Effector memory CD8-positive, alpha-beta T cell (primary cell): ENCODE data around the gene BLOC1S1.

Experiments
- ATAC-seq: fragments of 150-1000 bp; cut with Tn5 transposase; replicated peaks from 2 replicates; pipeline ENCODE4 v1.10.0; 2021; ENCODE audit warnings: mild to moderate bottlenecking, moderate library complexity
- DNase-seq, 3 experiments: peaks; one replicate each; pipeline ENCODE4 v3.0.0; 2021
- H3K27ac Mint-ChIP-seq, 2 donors: one replicate each; pipeline ENCODE4 v1.8.0; 2022; ENCODE audit warnings: mild to moderate bottlenecking in 2 of 2, mixed read lengths in 2 of 2, moderate library complexity in 2 of 2
- H3K27me3 Mint-ChIP-seq, 2 donors: one replicate each; pipeline ENCODE4 v1.8.0; 2022; ENCODE audit warnings: mixed read lengths in 2 of 2
- H3K36me3 Mint-ChIP-seq: one replicate; pipeline ENCODE4 v1.8.0; 2022; ENCODE audit warnings: mild to moderate bottlenecking, moderate library complexity, mixed read lengths; ENCODE audit not compliant: insufficient read depth
- H3K4me1 Mint-ChIP-seq, 2 donors: one replicate each; pipeline ENCODE4 v1.8.0; 2022; ENCODE audit warnings: low read depth in 2 of 2, mixed read lengths in 2 of 2
- H3K4me3 Mint-ChIP-seq, 2 donors: one replicate each; pipeline ENCODE4 v1.8.0; 2022; ENCODE audit warnings: mild to moderate bottlenecking in 2 of 2, mixed read lengths in 2 of 2, moderate library complexity in 2 of 2
- H3K9me3 Mint-ChIP-seq, 2 donors: one replicate each; pipeline ENCODE4 v1.8.0; 2022; ENCODE audit warnings: mixed read lengths in 2 of 2

Gene BLOC1S1

DNA sequence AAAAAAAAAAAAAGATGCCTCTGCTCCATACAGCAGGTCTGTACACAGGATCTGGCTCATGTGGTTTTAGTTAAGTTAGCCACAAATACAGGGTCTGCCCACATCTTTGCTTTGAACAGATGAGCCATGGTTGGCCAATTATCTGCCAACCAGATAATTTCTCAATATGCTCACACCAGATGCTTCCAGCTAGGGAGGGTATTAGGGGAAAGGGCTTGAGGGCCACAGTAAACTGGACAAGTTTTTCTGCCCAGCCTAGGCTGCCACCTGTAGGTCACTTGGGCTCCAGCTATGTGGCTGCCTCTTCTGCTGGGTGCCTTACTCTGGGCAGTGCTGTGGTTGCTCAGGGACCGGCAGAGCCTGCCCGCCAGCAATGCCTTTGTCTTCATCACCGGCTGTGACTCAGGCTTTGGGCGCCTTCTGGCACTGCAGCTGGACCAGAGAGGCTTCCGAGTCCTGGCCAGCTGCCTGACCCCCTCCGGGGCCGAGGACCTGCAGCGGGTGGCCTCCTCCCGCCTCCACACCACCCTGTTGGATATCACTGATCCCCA lies 5.1 kb downstream of the BLOC1S1 start:
- Mint-ChIP-seq H3K4me3 (no peak overlapping the region), H3K4me1 (peaks cover 16 to 27% of the 10 kb centered on the region in 2 donors), H3K27me3 (no peaks in the 10 kb centered on the region), H3K9me3 (no peaks in the 10 kb centered on the region), H3K36me3 (peaks cover 16% of the 10 kb centered on the region), H3K27ac (no peak overlapping the region)
- ATAC-seq (no peak), DNase-seq (no peak)

DNA sequence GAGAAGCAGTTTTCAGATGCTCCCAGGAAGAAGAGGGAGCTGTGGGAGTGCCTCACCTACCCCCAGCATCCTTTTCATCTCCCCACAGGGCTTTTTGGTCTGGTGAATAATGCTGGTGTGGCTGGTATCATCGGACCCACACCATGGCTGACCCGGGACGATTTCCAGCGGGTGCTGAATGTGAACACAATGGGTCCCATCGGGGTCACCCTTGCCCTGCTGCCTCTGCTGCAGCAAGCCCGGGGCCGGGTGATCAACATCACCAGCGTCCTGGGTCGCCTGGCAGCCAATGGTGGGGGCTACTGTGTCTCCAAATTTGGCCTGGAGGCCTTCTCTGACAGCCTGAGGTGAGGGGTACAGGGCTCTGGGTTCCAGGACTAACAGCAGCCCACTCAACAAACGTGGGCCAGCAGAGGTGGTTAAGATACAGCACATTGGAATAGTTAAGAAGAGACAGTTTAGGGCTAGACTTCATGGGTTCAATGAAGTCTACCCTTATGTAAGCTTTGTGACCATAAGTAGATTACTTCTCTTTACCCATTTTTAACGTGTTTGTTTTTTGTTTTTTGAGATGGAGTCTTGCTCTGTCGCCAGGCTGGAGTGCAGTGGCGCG lies 5.9 kb downstream of the BLOC1S1 start:
- H3K36me3 Mint-ChIP-seq = peaks cover 16% of the 10 kb centered on the region
- H3K4me1 Mint-ChIP-seq = peaks cover 16 to 26% of the 10 kb centered on the region in 2 donors
- H3K27ac Mint-ChIP-seq = no peak overlapping the region
- H3K27me3 Mint-ChIP-seq = no peaks in the 10 kb centered on the region
- no peaks in the 10 kb centered on the region for H3K9me3 Mint-ChIP-seq
- ATAC-seq (no peak), DNase-seq (no peak)
- H3K4me3 Mint-ChIP-seq = no peak overlapping the region

DNA sequence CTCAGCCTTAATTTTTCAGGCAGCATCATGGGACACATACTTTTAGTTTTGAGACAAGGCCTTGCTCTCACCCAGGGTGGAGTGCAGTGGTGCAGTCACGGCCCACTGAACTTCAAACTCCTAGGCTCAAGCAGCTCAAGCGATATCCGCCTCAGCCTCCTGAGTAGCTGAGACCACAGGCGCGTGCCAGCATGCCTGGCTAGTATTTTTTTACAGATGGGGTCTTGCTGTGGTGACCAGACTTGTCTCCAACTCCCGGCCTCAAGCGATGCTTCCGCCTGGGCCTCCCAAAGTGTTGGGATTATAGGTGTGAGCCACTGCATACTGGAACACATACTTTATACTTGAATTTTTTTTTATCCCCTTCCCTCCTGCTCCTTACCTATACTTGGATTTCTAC lies 7.1 kb downstream of the BLOC1S1 start:
- H3K27me3 Mint-ChIP-seq = no peaks in the 10 kb centered on the region
- peaks cover 17% of the 10 kb centered on the region for H3K36me3 Mint-ChIP-seq
- no peak for DNase-seq
- H3K4me1 Mint-ChIP-seq = peaks cover 20 to 27% of the 10 kb centered on the region in 2 donors
- ATAC-seq = no peak
- H3K4me3 Mint-ChIP-seq = no peak overlapping the region
- H3K9me3 Mint-ChIP-seq = no peaks in the 10 kb centered on the region
- H3K27ac Mint-ChIP-seq = no peak overlapping the region

DNA sequence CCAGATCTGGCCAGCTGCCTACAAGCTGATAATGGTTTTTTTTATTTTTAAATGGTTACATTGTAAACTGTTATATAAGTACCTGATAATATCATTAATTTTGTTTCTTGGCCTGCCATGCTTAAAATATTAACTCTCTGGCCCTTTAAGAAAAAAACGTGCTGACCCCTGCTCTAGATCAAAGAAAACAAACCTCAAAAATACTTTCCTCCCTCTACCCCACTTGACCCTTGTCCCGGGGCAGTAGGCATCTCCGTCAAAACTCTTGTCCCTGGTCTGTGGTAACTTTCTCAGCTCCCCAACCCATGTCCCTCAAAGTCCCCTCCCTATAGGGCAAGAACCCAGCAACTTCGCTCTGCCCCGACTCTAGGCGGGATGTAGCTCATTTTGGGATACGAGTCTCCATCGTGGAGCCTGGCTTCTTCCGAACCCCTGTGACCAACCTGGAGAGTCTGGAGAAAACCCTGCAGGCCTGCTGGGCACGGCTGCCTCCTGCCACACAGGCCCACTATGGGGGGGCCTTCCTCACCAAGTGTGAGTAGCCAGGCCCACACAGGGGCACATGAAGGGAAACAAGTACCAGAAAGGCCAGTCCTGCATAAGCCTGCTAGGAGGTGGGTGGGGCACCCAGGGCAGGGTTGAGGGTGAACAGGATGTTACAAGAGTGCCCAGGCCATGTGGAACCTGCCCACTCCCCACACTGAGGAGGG lies 7.8 kb downstream of the BLOC1S1 start:
- Mint-ChIP-seq H3K9me3 (no peaks in the 10 kb centered on the region), H3K27ac (peak overlapping the region in 1 of 2 donors; percentile 74), H3K4me1 (peaks cover 22 to 23% of the 10 kb centered on the region in 2 donors), H3K36me3 (peaks cover 17% of the 10 kb centered on the region), H3K27me3 (no peaks in the 10 kb centered on the region), H3K4me3 (no peak overlapping the region)
- ATAC-seq (no peak), DNase-seq (no peak)

DNA sequence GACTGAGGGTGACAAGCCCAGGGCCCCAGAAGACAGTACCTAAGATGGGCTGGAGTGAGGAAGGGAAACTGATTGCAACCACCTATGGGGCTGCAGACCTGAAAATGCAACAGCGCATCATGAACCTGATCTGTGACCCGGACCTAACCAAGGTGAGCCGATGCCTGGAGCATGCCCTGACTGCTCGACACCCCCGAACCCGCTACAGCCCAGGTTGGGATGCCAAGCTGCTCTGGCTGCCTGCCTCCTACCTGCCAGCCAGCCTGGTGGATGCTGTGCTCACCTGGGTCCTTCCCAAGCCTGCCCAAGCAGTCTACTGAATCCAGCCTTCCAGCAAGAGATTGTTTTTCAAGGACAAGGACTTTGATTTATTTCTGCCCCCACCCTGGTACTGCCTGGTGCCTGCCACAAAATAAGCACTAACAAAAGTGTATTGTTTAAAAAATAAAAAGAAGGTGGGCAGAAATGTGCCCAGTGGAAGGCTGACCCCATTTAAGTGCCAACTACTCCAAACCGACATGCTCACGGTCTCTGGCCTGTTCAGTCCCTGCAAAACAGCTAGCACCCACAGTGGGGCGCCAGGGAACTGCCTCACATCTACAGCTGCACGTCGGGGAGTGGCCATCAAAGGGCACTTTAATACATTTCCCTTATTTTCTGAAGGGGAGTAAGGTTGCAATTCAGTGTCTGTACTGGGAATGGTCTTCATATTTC lies 8.5 kb downstream of the BLOC1S1 start:
- Mint-ChIP-seq H3K36me3 (peaks cover 22% of the 10 kb centered on the region), H3K27ac (peak overlapping the region in 1 of 2 donors; percentile 74), H3K9me3 (no peaks in the 10 kb centered on the region), H3K27me3 (no peaks in the 10 kb centered on the region), H3K4me1 (peaks cover 22 to 25% of the 10 kb centered on the region in 2 donors), H3K4me3 (no peak overlapping the region)
- DNase-seq = peak; percentile 57 to 68 (median 58)
- ATAC-seq = peak; percentile 48

DNA sequence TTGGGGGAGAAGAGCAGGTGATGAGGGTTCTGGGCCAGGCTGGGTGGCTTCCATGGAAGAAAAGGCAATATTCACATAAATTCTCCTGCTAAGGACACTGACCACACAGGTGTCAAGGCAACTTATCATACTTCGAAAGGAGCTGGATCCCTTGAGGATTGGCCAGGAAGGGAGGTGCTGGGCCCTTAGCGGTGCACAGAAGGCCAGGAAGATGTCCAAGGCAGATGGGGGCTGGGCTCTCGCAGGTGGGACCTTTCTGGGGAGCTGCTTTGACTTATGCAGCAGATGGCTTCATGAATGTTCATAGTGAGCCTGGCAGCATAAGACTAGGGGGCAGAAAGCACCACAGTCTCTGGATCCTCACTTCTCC lies 9.1 kb downstream of the BLOC1S1 start:
- Mint-ChIP-seq H3K4me1 (peaks cover 27 to 30% of the 10 kb centered on the region in 2 donors), H3K27me3 (no peaks in the 10 kb centered on the region), H3K9me3 (no peaks in the 10 kb centered on the region), H3K36me3 (peaks cover 26% of the 10 kb centered on the region), H3K27ac (peak overlapping the region in 1 of 2 donors; percentile 13), H3K4me3 (no peak overlapping the region)
- no peak for ATAC-seq
- no peak for DNase-seq

DNA sequence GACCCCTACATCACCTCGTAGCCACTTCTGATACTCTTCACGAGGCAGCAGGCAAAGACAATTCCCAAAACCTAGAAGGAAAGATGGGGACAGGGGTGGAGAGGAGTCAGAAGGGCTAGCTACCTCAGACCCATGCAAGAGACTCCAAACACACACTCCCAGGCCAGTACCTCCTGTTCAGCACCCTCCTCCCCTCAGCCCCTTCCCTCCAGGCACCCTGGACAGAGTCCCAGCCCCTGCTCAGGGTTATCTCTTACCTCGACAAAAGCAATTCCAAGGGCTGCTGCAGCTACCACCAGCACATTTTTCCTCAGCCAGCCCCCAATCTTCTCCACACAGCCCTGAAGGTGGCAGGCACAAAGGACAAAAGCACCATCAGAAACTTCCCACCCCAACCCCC lies 9.7 kb downstream of the BLOC1S1 start:
- ATAC-seq (no peak), DNase-seq (no peak)
- H3K27ac Mint-ChIP-seq = peak overlapping the region in 1 of 2 donors; percentile 96
- peaks cover 34 to 37% of the 10 kb centered on the region in 2 donors for H3K4me1 Mint-ChIP-seq
- H3K9me3 Mint-ChIP-seq = no peaks in the 10 kb centered on the region
- no peaks in the 10 kb centered on the region for H3K27me3 Mint-ChIP-seq
- peaks cover 26% of the 10 kb centered on the region for H3K36me3 Mint-ChIP-seq
- peak overlapping the region in 1 of 2 donors; percentile 4 for H3K4me3 Mint-ChIP-seq

DNA sequence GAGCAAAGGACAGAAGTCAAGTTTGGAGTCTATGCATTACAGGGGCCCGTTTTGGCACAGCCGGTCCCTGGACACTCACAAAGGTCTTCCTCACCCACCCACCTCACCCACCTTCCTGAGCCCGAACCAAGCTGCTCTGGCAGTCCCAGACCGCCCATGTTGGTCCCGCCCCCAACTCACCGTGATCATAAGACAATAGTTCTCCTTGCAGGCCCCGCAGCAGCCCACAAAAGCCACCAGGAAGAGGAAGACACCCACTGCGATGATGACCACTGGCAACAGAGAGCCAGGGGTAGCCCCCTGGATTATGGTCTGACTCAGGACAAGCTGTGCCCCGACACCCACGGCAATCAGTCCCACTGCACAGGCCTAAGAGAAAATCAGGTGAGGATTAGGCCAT lies 11.1 kb downstream of the BLOC1S1 start:
- ATAC-seq (no peak), DNase-seq (no peak)
- peaks cover 26% of the 10 kb centered on the region for H3K36me3 Mint-ChIP-seq
- peaks cover 36 to 41% of the 10 kb centered on the region in 2 donors for H3K4me1 Mint-ChIP-seq
- H3K27me3 Mint-ChIP-seq = no peaks in the 10 kb centered on the region
- no peaks in the 10 kb centered on the region for H3K9me3 Mint-ChIP-seq
- H3K4me3 Mint-ChIP-seq = peak overlapping the region; percentile 88 to 90
- H3K27ac Mint-ChIP-seq = peak overlapping the region; percentile 84 to 96

DNA sequence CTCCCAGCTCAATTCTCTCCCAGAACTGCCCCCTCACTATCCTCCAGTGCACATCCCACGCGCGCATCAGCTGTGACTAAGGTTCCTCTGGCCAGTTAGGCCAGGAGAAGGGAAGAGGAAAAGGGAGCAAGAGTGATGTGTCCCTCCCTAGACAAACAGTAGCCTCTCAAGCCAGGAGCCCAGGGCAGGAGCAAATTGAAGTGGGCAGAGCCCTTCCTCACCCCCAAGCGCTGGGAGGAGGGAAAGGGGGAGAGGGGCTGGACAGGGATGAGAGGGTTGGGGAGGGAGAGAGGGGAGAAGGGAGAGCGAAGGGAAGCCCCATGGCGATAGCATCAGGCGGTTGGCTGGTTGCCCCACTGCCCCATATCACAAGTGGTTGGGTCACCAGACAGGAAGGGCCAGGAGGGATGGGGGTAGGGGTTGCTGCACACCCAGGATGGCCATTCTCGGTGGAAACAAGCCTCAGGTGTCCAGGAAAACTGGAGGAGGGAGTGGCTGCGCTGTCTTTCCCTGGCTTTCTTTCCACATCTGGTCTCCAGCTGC lies 11.9 kb downstream of the BLOC1S1 start:
- no peak for DNase-seq
- H3K4me1 Mint-ChIP-seq = peaks cover 39 to 45% of the 10 kb centered on the region in 2 donors
- H3K27ac Mint-ChIP-seq = peak overlapping the region; percentile 84 to 96

DNA sequence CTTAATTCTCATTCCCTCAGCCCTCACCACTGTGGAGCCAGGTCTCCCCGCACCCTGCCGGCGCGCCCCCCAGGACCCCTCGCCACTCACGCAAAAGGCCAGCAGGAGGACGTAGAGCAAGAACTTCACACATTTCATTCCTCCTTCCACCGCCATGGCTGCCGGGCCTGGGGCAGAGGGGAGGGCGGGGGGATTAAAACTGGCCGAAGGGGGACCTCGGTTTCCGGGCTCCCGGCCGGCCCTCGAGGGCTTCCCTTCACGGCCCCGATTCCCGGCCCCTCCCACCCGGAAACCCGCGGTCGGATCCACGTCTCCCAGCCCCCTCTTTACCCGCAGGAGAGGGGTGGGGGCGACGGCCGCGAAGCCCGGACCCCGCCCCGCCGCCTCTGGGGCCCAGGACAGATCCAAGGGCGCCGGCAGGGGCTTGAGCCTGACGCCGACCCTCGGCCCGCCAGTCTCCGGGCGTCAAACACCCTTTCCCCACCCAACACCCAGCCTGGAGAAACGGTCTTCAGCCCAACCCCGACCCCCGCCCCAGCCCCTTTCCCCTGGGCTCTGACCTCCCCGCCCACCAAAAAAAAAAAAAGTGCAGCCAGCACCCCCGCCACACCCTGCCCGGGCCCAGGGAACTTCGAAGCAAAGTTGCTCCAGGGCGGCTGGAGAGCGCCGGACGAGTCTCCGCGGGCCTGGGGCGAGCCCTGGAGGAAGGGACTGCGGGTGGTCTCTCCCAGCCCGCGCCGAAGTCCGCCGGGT lies 12.5 kb downstream of the BLOC1S1 start:
- H3K27me3 Mint-ChIP-seq = no peaks in the 10 kb centered on the region
- H3K9me3 Mint-ChIP-seq = no peaks in the 10 kb centered on the region
- DNase-seq (no peak), ATAC-seq (peak; percentile 1)
- peaks cover 26% of the 10 kb centered on the region for H3K36me3 Mint-ChIP-seq
- H3K4me3 Mint-ChIP-seq = peak overlapping the region; percentile 88 to 90
- peaks cover 39 to 45% of the 10 kb centered on the region in 2 donors for H3K4me1 Mint-ChIP-seq
- H3K27ac Mint-ChIP-seq = peak overlapping the region in 1 of 2 donors; percentile 84

More for the DNA sequence above, 11.9 kb downstream of the BLOC1S1 start:
- Mint-ChIP-seq H3K27me3 (no peaks in the 10 kb centered on the region), H3K9me3 (no peaks in the 10 kb centered on the region), H3K36me3 (peaks cover 26% of the 10 kb centered on the region), H3K4me3 (peak overlapping the region; percentile 88 to 90)
- ATAC-seq = no peak

DNA sequence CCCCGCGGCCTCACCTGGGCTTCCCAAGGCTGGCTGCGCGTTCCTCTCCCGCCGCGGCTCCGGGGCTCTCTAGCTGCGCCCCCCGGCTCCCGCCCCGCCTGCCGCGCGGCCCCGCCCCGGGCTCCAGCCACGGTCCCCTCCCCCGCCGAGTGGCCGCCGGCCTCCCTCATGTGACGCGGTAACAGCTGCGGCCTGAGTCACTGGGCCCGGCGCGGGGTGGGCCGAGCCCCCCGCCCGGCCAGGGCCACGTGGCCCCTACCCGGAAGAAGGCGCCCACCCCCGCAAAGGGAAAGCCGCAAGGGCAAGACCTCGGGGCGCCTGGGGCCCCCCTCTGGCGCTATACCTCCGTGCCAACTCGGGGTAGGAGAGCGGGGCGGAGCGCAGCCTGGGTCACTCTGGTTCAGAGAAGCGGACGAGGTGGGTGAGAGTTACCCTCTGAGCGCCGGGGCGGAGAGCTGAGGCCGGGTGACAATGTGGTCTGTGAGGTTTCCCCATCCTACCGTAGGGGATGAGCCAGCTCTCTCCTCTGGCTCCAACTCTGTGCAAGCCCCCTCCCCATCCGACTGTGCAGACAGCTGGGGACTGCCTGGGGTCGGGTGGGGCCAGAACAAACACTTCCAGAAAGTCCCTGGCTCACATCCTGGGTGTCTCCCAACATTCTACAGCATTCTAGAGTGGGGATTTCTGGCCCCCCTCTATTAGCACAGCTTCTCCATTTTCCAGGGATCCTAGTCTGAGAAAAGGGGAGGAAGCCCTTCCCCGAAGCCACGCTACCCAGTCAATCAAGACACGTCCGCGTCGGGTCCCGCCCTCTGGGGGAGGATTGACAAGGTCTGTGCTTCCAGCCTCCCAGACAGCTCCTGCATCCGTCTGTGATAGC lies 13.3 kb downstream of the BLOC1S1 start, which contains the start of gene CD63:
Gene CD63 (minus strand): TSS at position 71 of the 880 bp plus-strand sequence. CDS start 668 bp downstream, outside the sequence.
- Mint-ChIP-seq H3K4me3 (peak within 1 kb of the TSS; percentile 88 to 90), H3K4me1 (peaks cover 39 to 45% of the 10 kb centered on the region in 2 donors)

More for the DNA sequence above, 13.3 kb downstream of the BLOC1S1 start, which contains the start of gene CD63:
- Mint-ChIP-seq H3K27ac (peak within 1 kb of the TSS; percentile 84 to 96), H3K36me3 (peaks cover 24% of the 10 kb centered on the region), H3K27me3 (no peaks in the 10 kb centered on the region), H3K9me3 (no peaks in the 10 kb centered on the region)
- DNase-seq (peak; percentile 39 to 43 (median 39)), ATAC-seq (peak; percentile 73)
